Osteoblast (primary cell): Measurements from ENCODE around the gene ARHGEF4. TPM values are rescaled to one million over a fixed set of nuclear protein-coding genes. Genes with fewer than 3 reads are reported as not detected.

ENCODE experiments used
- DNase-seq: peaks from one replicate; pipeline ENCODE4 v3.0.0; 2011; ENCODE audit warnings: low spot score, mixed read lengths; ENCODE audit not compliant: insufficient read length; ENCODE audit errors: missing footprints
- H2AFZ ChIP-seq: 2 replicates; pipeline ENCODE4 v1.6.0; 2011; ENCODE audit warnings: mild to moderate bottlenecking, low read length
- H3K27ac ChIP-seq: 2 replicates; pipeline ENCODE4 v1.5.1; 2011; ENCODE audit warnings: mild to moderate bottlenecking, low read depth, low read length, moderate library complexity
- H3K27me3 ChIP-seq: 2 replicates; pipeline ENCODE4 v1.6.0; 2012; ENCODE audit warnings: mild to moderate bottlenecking, control low read depth, inconsistent platforms, low read length, moderate library complexity; ENCODE audit not compliant: insufficient read depth
- H3K36me3 ChIP-seq: 2 replicates; pipeline ENCODE4 v1.5.1; 2011; ENCODE audit warnings: mild to moderate bottlenecking, low read length, control low read depth, moderate library complexity; ENCODE audit not compliant: insufficient read depth
- H3K4me1 ChIP-seq: 2 replicates; pipeline ENCODE4 v1.5.1; 2011; ENCODE audit warnings: mild to moderate bottlenecking, low read length, control low read depth, moderate library complexity; ENCODE audit not compliant: insufficient read depth
- H3K4me2 ChIP-seq: 2 replicates; pipeline ENCODE4 v1.6.0; 2011; ENCODE audit warnings: mild to moderate bottlenecking, low read length; ENCODE audit not compliant: insufficient read depth
- H3K4me3 ChIP-seq: fragments of 200-600 bp; sonication (generic); 3 replicates; pipeline ENCODE4 v1.5.1; 2012; ENCODE audit warnings: mild to moderate bottlenecking, low read length, inconsistent platforms; ENCODE audit not compliant: insufficient read depth
- H3K79me2 ChIP-seq: 2 replicates; pipeline ENCODE4 v1.6.0; 2012; ENCODE audit warnings: mild to moderate bottlenecking, low read length, control low read depth, inconsistent platforms; ENCODE audit not compliant: insufficient read depth
- H3K9me3 ChIP-seq: 2 replicates; pipeline ENCODE4 v1.5.1; 2011; ENCODE audit warnings: low read depth, low read length, control low read depth
- H4K20me1 ChIP-seq: 2 replicates; pipeline ENCODE4 v1.6.0; 2012; ENCODE audit warnings: mild to moderate bottlenecking, low read length, control low read depth; ENCODE audit not compliant: insufficient read depth
- CTCF ChIP-seq: IDR thresholded peaks from 2 replicates; pipeline ENCODE4 v1.5.1; 2011; ENCODE audit warnings: mild to moderate bottlenecking, low read depth, low read length, moderate library complexity; ENCODE audit errors: extremely low read depth
- total RNA-seq: library from RNA; depleted of rRNA; stranded (reverse); fragments of >200 nt; gene quantifications from 2 replicates; pipeline ENCODE4 v1.2.3, GENCODE V29; 2012

ARHGEF4 gene
- total RNA-seq, 1 donor = 3.6 TPM

- Histone ChIP-seq H4K20me1 (no peaks in the 10 kb centered on the region), H3K4me2 (no peak overlapping the region), H3K9me3 (no peaks in the 10 kb centered on the region), H3K79me2 (no peaks in the 10 kb centered on the region), H3K36me3 (no peaks in the 10 kb centered on the region), H3K27me3 (no peaks in the 10 kb centered on the region), H3K4me3 (no peak overlapping the region), H2AFZ (no peak overlapping the region), H3K27ac (no peak overlapping the region), H3K4me1 (no peaks in the 10 kb centered on the region)
- DNase-seq = no peak
- TF ChIP-seq CTCF = no peak
These were observed 161.8 kb downstream of the ARHGEF4 start for GRCh38 chr2:130998561-130998960.

- Histone ChIP-seq H3K79me2 (no peaks in the 10 kb centered on the region), H3K4me1 (no peaks in the 10 kb centered on the region), H4K20me1 (no peaks in the 10 kb centered on the region), H3K27ac (no peak overlapping the region), H2AFZ (no peak overlapping the region), H3K27me3 (no peaks in the 10 kb centered on the region), H3K9me3 (no peaks in the 10 kb centered on the region), H3K36me3 (no peaks in the 10 kb centered on the region), H3K4me3 (no peak overlapping the region), H3K4me2 (no peak overlapping the region)
- DNase-seq = no peak
- TF ChIP-seq CTCF = no peak
These were observed 167.9 kb downstream of the ARHGEF4 start for GRCh38 chr2:131004446-131005209.

- no peak for TF ChIP-seq CTCF
These were observed 168.7 kb downstream of the ARHGEF4 start for GRCh38 chr2:131005216-131005935.

GRCh38 chr2:131006561-131006960, 169.8 kb downstream of the ARHGEF4 start:
- H3K27me3 ChIP-seq = peaks cover 16% of the 10 kb centered on the region
- H3K36me3 ChIP-seq = no peaks in the 10 kb centered on the region
- H3K4me2 ChIP-seq = no peak overlapping the region
- H3K4me3 ChIP-seq = no peak overlapping the region
- no peak overlapping the region for H2AFZ ChIP-seq
- H3K4me1 ChIP-seq = no peaks in the 10 kb centered on the region
- TF ChIP-seq CTCF = no peak
- H3K79me2 ChIP-seq = no peaks in the 10 kb centered on the region
- H4K20me1 ChIP-seq = no peaks in the 10 kb centered on the region
- no peaks in the 10 kb centered on the region for H3K9me3 ChIP-seq
- DNase-seq = no peak
- H3K27ac ChIP-seq = no peak overlapping the region

More at GRCh38 chr2:131005216-131005935, 168.7 kb downstream of the ARHGEF4 start:
- Histone ChIP-seq H3K4me3 (no peak overlapping the region), H3K79me2 (no peaks in the 10 kb centered on the region), H3K4me1 (no peaks in the 10 kb centered on the region), H2AFZ (no peak overlapping the region), H3K36me3 (no peaks in the 10 kb centered on the region), H3K4me2 (no peak overlapping the region), H4K20me1 (no peaks in the 10 kb centered on the region), H3K27ac (no peak overlapping the region), H3K27me3 (peaks cover 5% of the 10 kb centered on the region), H3K9me3 (no peaks in the 10 kb centered on the region)
- no peak for DNase-seq
